GM13976 (cell line): ENCODE data around the gene BSDC1.
"Not testable (repeated sequence)": the region's sequence is repeated elsewhere in the genome, so short reads cannot be mapped to it uniquely, and the experiment has no call there.

Source experiments
- DNase-seq: peaks from one replicate; pipeline ENCODE4 v3.0.0; 2012; ENCODE audit warnings: low spot score
- CTCF ChIP-seq: IDR thresholded peaks from 2 replicates; pipeline ENCODE4 v1.5.1; 2012; ENCODE audit warnings: borderline replicate concordance, mild to moderate bottlenecking; ENCODE audit not compliant: insufficient read depth; ENCODE audit errors: extremely low read depth, missing control alignments, control extremely low read depth
- in situ Hi-C: fragments of 300-500 bp; cut with MboI; formaldehyde crosslinking; loops from one replicate; pipeline ENCODE4 v1.12.0; 2022; ENCODE audit warnings: low sequenced_read_pairs, mixed read lengths, inconsistent platforms; ENCODE audit not compliant: unreplicated experiment

BSDC1 gene

GRCh38 chr1:32404946-32405345 lies 10.7 kb upstream of the BSDC1 start:
- in situ Hi-C loops, result no loop called here
- DNase-seq, result no peak
- TF ChIP-seq CTCF, result no peak

- in situ Hi-C loops, result no loop called here
- DNase-seq, result peak; percentile 73
- peak; percentile 89 for TF ChIP-seq CTCF
Observed at GRCh38 chr1:32400876-32401631, 6.8 kb upstream of the BSDC1 start.

GRCh38 chr1:32399843-32400242 lies 5.6 kb upstream of the BSDC1 start:
- in situ Hi-C loops, result no loop called here
- DNase-seq, result no peak
- TF ChIP-seq CTCF, result no peak

- TF ChIP-seq CTCF, result no peak
- in situ Hi-C loops, result no loop called here
Observed at GRCh38 chr1:32398401-32398800, 4.2 kb upstream of the BSDC1 start.

GRCh38 chr1:32396524-32396923 lies 2.3 kb upstream of the BSDC1 start:
- in situ Hi-C loops, DNase-seq: not testable (repeated sequence)

More at GRCh38 chr1:32398401-32398800, 4.2 kb upstream of the BSDC1 start:
- DNase-seq, result no peak

- TF ChIP-seq CTCF, result no peak
- DNase-seq, result no peak
Observed at GRCh38 chr1:32394890-32395432, 720 bp upstream of the BSDC1 start.

GRCh38 chr1:32393832-32394140 lies 455 bp downstream of the BSDC1 start:
- in situ Hi-C loops, result no loop called here
- no peak for DNase-seq
- TF ChIP-seq CTCF, result no peak

More at GRCh38 chr1:32394890-32395432, 720 bp upstream of the BSDC1 start:
- in situ Hi-C loops, result no loop called here
